HCT116 (cell line): ENCODE data around the gene TMEM256. TPM values are rescaled to one million over a fixed set of nuclear protein-coding genes. Genes with fewer than 3 reads are reported as not detected.

Experiments used
- ATAC-seq: fragments of 200-7000 bp; cut with Tn5 transposase; 2 replicates; pipeline ENCODE4 v1.9.1; 2020; ENCODE audit warnings: mild to moderate bottlenecking, moderate library complexity
- BruUV-seq: library from RNA; stranded (reverse); fragments of 400-500 nt; replicated peaks from 2 replicates; lab custom pipeline; 2021; lab: Mats Ljungman, UMichigan
- CTCF ChIA-PET: fragments of 300-600 bp; sonication (Branson Sonifier 250); formaldehyde crosslinking; loops from one replicate; lab custom pipeline; 2021; ENCODE audit warnings: antibody characterized with exemption; lab: Charles Lee
- POLR2A ChIA-PET: fragments of 300-600, 350-600 bp; sonication (Branson Sonifier 250); formaldehyde crosslinking; loops from one replicate; lab custom pipeline; 2021; ENCODE audit warnings: antibody characterized with exemption; lab: Charles Lee
- RAD21 ChIA-PET, 2 experiments: fragments of 300-600 bp; sonication (Branson Sonifier 250); formaldehyde crosslinking; loops; one replicate each; lab custom pipeline; 2023; ENCODE audit warnings: low total read pairs in 2 of 2; ENCODE audit not compliant: uncharacterized antibody in 2 of 2, unreplicated experiment in 2 of 2, low non-redundant PET in 1 of 2; lab: Charles Lee
- DNase-seq: peaks from one replicate; pipeline ENCODE4 v3.0.0-alpha.2; 2010; ENCODE audit warnings: low read depth, low spot score
- H2AFZ ChIP-seq: fragments of 200-600 bp; shearing (Covaris generic), sonication (generic); 2 replicates; pipeline ENCODE4 v1.6.1; 2017; ENCODE audit warnings: low read depth, mixed run types, mixed read lengths, antibody characterized with exemption, low read length; ENCODE audit not compliant: poor library complexity, severe bottlenecking
- H3K27ac ChIP-seq: 2 replicates; pipeline ENCODE4 v1.5.1; 2012; ENCODE audit warnings: low read depth, low read length
- H3K27me3 ChIP-seq: fragments of 200-600 bp; sonication (generic); 2 replicates; pipeline ENCODE4 v1.6.1; 2016; ENCODE audit warnings: mixed run types, low read length, mixed read lengths; ENCODE audit not compliant: insufficient read depth
- H3K36me3 ChIP-seq, 2 experiments: fragments of 200-500 bp in 1 of 2; fragments of 200-600 bp in 1 of 2; sonication (Bioruptor generic) in 1 of 2; sonication (generic) in 1 of 2; 2 replicates each; pipeline versions ENCODE4 v1.5.1 to v1.6.1; 2014 to 2016; ENCODE audit warnings: low read length in 2 of 2, inconsistent platforms in 1 of 2, mixed read lengths in 1 of 2, mixed run types in 1 of 2; ENCODE audit not compliant: insufficient read depth in 2 of 2, control insufficient read depth in 1 of 2
- H3K4me1 ChIP-seq, 2 experiments: fragments of 200-600 bp in 1 of 2; sonication (generic) in 1 of 2; 2 replicates each; pipeline versions ENCODE4 v1.5.1 to v1.6.1; 2012 to 2017; ENCODE audit warnings: low read length in 2 of 2, inconsistent platforms in 1 of 2, mild to moderate bottlenecking in 1 of 2, mixed read lengths in 1 of 2, mixed run types in 1 of 2, moderate library complexity in 1 of 2; ENCODE audit not compliant: insufficient read depth in 2 of 2, control insufficient read depth in 1 of 2
- H3K4me2 ChIP-seq: fragments of 200-600 bp; sonication (generic); 2 replicates; pipeline ENCODE4 v1.6.1; 2017; ENCODE audit warnings: mixed run types, low read length, mixed read lengths
- H3K4me3 ChIP-seq, 2 experiments: fragments of 200-600 bp in 1 of 2; sonication (generic) in 1 of 2; replicated peaks in 1 of 2; 2 replicates each; pipeline ENCODE4 v1.5.1; 2011 to 2016; ENCODE audit warnings: low read length in 2 of 2, control low read depth in 1 of 2, low read depth in 1 of 2, mild to moderate bottlenecking in 1 of 2, mixed read lengths in 1 of 2, mixed run types in 1 of 2
- H3K79me2 ChIP-seq: fragments of 200-600 bp; sonication (generic); 2 replicates; pipeline ENCODE4 v1.6.1; 2017; ENCODE audit warnings: mild to moderate bottlenecking, mixed run types, low read length, moderate library complexity, mixed read lengths; ENCODE audit not compliant: insufficient read depth
- H3K9ac ChIP-seq: fragments of 200-600 bp; sonication (generic); 2 replicates; pipeline ENCODE4 v1.6.1; 2016; ENCODE audit warnings: low read length, mixed read lengths
- H3K9me2 ChIP-seq: fragments of 200-600 bp; sonication (generic), shearing (Covaris generic); 2 replicates; pipeline ENCODE4 v1.6.1; 2017; ENCODE audit warnings: mixed run types, mild to moderate bottlenecking, moderate library complexity; ENCODE audit not compliant: insufficient read depth
- H3K9me3 ChIP-seq, 2 experiments: fragments of 200-500 bp in 1 of 2; fragments of 200-600 bp in 1 of 2; sonication (Bioruptor generic) in 1 of 2; sonication (generic) in 1 of 2; 2 replicates each; pipeline ENCODE4 v1.6.1; 2014 to 2017; ENCODE audit warnings: low read length in 2 of 2, mixed read lengths in 2 of 2, inconsistent platforms in 1 of 2, low read depth in 1 of 2, mild to moderate bottlenecking in 1 of 2, mixed run types in 1 of 2, moderate library complexity in 1 of 2; ENCODE audit not compliant: control insufficient read depth in 1 of 2, insufficient read depth in 1 of 2
- H4K20me1 ChIP-seq: fragments of 200-600 bp; sonication (generic), shearing (Covaris generic); 2 replicates; pipeline ENCODE4 v1.6.1; 2017; ENCODE audit warnings: mixed run types, mild to moderate bottlenecking, moderate library complexity; ENCODE audit not compliant: insufficient read depth
- CBX3 ChIP-seq: IDR thresholded peaks from 2 replicates; pipeline ENCODE4 v1.6.1; 2012; ENCODE audit warnings: low read depth
- ELF1 ChIP-seq: IDR thresholded peaks from 2 replicates; pipeline ENCODE4 v1.6.1; 2012; ENCODE audit warnings: low read depth, borderline replicate concordance
- EZH2phosphoT487 ChIP-seq: fragments of 200-600 bp; IDR thresholded peaks from 2 replicates; pipeline ENCODE4 v1.6.1; 2018; ENCODE audit warnings: antibody characterized with exemption, borderline replicate concordance
- FOSL1 ChIP-seq: IDR thresholded peaks from 2 replicates; pipeline ENCODE4 v1.6.1; 2012; ENCODE audit warnings: low read depth
- JUND ChIP-seq: IDR thresholded peaks from 2 replicates; pipeline ENCODE4 v1.6.1; 2012
- POLR2A ChIP-seq: IDR thresholded peaks from 2 replicates; pipeline ENCODE4 v1.7.0; 2011; ENCODE audit warnings: borderline replicate concordance; ENCODE audit not compliant: insufficient read depth, insufficient read length; ENCODE audit errors: extremely low read depth
- POLR2AphosphoS5 ChIP-seq: IDR thresholded peaks from 2 replicates; pipeline ENCODE4 v1.6.1; 2011; ENCODE audit warnings: mild to moderate bottlenecking, low read depth, low read length, moderate library complexity
- SP1 ChIP-seq: IDR thresholded peaks from 2 replicates; pipeline ENCODE4 v1.6.1; 2012; ENCODE audit warnings: low read depth
- TCF7L2 ChIP-seq: IDR thresholded peaks from 2 replicates; pipeline ENCODE4 v1.7.0; 2011; ENCODE audit warnings: borderline replicate concordance, inconsistent platforms; ENCODE audit not compliant: insufficient read depth, insufficient read length; ENCODE audit errors: extremely low read depth
- YY1 ChIP-seq: IDR thresholded peaks from 2 replicates; pipeline ENCODE4 v1.6.1; 2011; ENCODE audit warnings: low read length, low read depth, moderate library complexity, mild to moderate bottlenecking; ENCODE audit not compliant: insufficient replicate concordance; ENCODE audit errors: extremely low read depth
- ZFX ChIP-seq: fragments of 450-650 bp; IDR thresholded peaks from 2 replicates; pipeline ENCODE4 v1.6.1; 2017
- intact Hi-C: fragments of 100-400 bp; cut with micrococcal nuclease; formaldehyde crosslinking; loops from 2 replicates; pipeline ENCODE4 v1.10.0; 2022
- total RNA-seq: library from RNA; stranded (reverse); gene quantifications from one replicate; pipeline ENCODE4 v1.2.1, GENCODE V29; 2021; ENCODE audit not compliant: unreplicated experiment
- TF ChIP-seq, protein P1 (sequence below): IDR thresholded peaks from 2 replicates; pipeline ENCODE4 v1.6.1; 2012
- TF ChIP-seq, protein P2 (sequence below): IDR thresholded peaks from 2 replicates; pipeline ENCODE4 v1.6.1; 2012
- TF ChIP-seq, protein P3 (sequence below): IDR thresholded peaks from 2 replicates; pipeline ENCODE4 v1.6.1; 2012; ENCODE audit warnings: low read depth

The TMEM256 gene
- total RNA-seq, 1 experiment from 2014 or later, result 110 TPM

DNA sequence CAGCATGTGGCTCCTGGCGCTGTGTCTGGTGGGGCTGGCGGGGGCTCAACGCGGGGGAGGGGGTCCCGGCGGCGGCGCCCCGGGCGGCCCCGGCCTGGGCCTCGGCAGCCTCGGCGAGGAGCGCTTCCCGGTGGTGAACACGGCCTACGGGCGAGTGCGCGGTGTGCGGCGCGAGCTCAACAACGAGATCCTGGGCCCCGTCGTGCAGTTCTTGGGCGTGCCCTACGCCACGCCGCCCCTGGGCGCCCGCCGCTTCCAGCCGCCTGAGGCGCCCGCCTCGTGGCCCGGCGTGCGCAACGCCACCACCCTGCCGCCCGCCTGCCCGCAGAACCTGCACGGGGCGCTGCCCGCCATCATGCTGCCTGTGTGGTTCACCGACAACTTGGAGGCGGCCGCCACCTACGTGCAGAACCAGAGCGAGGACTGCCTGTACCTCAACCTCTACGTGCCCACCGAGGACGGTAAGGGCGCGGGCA, 4.4 kb upstream of the TMEM256 start:
- no peaks in the 10 kb centered on the region for H3K27me3 ChIP-seq
- H3K79me2 ChIP-seq, result peaks cover 2% of the 10 kb centered on the region; the same call in 1 of the 2 replicates
- peaks cover 0 to 6% of the 10 kb centered on the region in 2 experiments; a peak in 1 of 4 replicates for H3K36me3 ChIP-seq
- no peak overlapping the region for H3K4me3 ChIP-seq
- peaks cover 8 to 14% of the 10 kb centered on the region in 2 experiments; a peak in 3 of 4 replicates for H3K4me1 ChIP-seq
- CTCF ChIA-PET, result no interaction called here
- TF ChIP-seq POLR2AphosphoS5, result no peak
- no peak for TF ChIP-seq CBX3
- TF ChIP-seq, protein P1, sequence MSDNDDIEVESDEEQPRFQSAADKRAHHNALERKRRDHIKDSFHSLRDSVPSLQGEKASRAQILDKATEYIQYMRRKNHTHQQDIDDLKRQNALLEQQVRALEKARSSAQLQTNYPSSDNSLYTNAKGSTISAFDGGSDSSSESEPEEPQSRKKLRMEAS, result no peak
- no peak for TF ChIP-seq FOSL1
- TF ChIP-seq, all 23 proteins: peak for 0
- Histone ChIP-seq H3K9ac (no peak overlapping the region), H3K27ac (no peak overlapping the region), H3K4me2 (no peak overlapping the region), H4K20me1 (no peaks in the 10 kb centered on the region), H3K9me2 (no peaks in the 10 kb centered on the region), H2AFZ (no peak overlapping the region), H3K9me3 (no peaks in the 10 kb centered on the region)
- ATAC-seq (no peak), DNase-seq (no peak)
- ChIA-PET POLR2A (no interaction called here), RAD21 (no interaction called here)
- intact Hi-C loops, result no loop called here
- no TSS peak for BruUV-seq

DNA sequence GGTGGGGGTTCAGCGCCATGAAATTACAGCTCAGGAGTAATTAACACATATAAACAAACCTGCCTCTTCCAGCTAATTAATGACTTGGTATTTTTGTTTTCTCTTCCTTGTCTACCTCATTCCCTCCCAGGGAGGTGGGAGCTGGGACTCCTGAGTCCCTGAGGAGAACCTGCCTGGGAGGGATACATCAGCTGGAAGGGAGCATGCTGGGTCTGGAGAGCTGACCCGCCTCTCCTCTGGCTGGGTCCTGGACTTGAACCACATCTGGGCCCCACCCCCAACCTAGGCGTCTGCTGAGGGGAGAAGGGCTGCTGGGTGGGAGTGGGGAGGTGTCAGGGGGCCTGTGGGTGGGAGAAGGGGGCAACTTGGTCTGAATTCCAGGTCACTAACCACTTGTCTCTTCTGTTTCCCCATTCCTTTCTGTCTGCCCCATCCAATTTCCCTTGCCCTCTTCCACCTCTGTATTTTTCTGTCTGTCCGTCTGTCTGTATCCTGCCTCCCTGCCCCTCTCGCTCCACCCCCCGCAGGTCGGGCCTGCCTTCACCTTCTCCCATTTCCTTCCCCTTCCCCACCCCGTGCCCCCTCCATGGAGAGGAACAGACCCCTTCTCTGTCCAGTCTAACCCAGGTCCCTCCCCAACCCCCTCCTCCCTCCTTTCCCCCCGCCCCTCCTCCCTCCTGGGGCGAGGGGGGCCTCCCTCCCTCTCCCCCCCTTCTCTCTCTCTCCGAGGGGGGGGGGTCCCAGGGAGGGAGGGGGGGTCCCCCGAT, 3.8 kb upstream of the TMEM256 start, which contains the start of gene NLGN2:
NLGN2 (plus strand) TSS at position 361 of the 767 bp plus-strand sequence. CDS start 411 bp downstream, outside the sequence.
- no TSS peak for BruUV-seq
- H3K79me2 ChIP-seq, result peaks cover 7% of the 10 kb centered on the region
- no peak for ATAC-seq
- H3K9me3 ChIP-seq, result no peaks in the 10 kb centered on the region
- H3K4me1 ChIP-seq, result peaks cover 13 to 21% of the 10 kb centered on the region in 2 experiments
- intact Hi-C loops, result no loop called here
- POLR2A ChIA-PET, result no interaction called here
- RAD21 ChIA-PET, result no interaction called here
- peaks cover 0 to 6% of the 10 kb centered on the region in 2 experiments; a peak in 1 of 4 replicates for H3K36me3 ChIP-seq
- no peak for DNase-seq
- H3K27me3 ChIP-seq, result no peaks in the 10 kb centered on the region
- CTCF ChIA-PET, result no interaction called here
- no peaks in the 10 kb centered on the region for H4K20me1 ChIP-seq
- no peak within 1 kb of the TSS for H3K4me3 ChIP-seq
- H3K9ac ChIP-seq, result no peak within 1 kb of the TSS
- H3K4me2 ChIP-seq, result no peak within 1 kb of the TSS
- no peak within 1 kb of the TSS for H2AFZ ChIP-seq
- H3K9me2 ChIP-seq, result no peaks in the 10 kb centered on the region
- H3K27ac ChIP-seq, result no peak within 1 kb of the TSS
- TF ChIP-seq JUND (no peak), YY1 (no peak), ZFX (no peak), POLR2A (no peak), ELF1 (no peak), CBX3 (no peak), EZH2phosphoT487 (no peak), TCF7L2 (no peak), POLR2AphosphoS5 (no peak), SP1 (no peak)
- TF ChIP-seq, protein P1, result no peak
- TF ChIP-seq, protein P2, sequence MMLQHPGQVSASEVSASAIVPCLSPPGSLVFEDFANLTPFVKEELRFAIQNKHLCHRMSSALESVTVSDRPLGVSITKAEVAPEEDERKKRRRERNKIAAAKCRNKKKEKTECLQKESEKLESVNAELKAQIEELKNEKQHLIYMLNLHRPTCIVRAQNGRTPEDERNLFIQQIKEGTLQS, result no peak
- TF ChIP-seq, protein P3, sequence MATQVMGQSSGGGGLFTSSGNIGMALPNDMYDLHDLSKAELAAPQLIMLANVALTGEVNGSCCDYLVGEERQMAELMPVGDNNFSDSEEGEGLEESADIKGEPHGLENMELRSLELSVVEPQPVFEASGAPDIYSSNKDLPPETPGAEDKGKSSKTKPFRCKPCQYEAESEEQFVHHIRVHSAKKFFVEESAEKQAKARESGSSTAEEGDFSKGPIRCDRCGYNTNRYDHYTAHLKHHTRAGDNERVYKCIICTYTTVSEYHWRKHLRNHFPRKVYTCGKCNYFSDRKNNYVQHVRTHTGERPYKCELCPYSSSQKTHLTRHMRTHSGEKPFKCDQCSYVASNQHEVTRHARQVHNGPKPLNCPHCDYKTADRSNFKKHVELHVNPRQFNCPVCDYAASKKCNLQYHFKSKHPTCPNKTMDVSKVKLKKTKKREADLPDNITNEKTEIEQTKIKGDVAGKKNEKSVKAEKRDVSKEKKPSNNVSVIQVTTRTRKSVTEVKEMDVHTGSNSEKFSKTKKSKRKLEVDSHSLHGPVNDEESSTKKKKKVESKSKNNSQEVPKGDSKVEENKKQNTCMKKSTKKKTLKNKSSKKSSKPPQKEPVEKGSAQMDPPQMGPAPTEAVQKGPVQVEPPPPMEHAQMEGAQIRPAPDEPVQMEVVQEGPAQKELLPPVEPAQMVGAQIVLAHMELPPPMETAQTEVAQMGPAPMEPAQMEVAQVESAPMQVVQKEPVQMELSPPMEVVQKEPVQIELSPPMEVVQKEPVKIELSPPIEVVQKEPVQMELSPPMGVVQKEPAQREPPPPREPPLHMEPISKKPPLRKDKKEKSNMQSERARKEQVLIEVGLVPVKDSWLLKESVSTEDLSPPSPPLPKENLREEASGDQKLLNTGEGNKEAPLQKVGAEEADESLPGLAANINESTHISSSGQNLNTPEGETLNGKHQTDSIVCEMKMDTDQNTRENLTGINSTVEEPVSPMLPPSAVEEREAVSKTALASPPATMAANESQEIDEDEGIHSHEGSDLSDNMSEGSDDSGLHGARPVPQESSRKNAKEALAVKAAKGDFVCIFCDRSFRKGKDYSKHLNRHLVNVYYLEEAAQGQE, result no peak
